ENCODE results near the gene PER1. TPM values are rescaled to one million over a fixed set of nuclear protein-coding genes. Genes with fewer than 3 reads are reported as not detected.

PER1 gene
- total RNA-seq, 3 donors from 2014 or later = 97.3 to 167 (median 115) TPM

- Histone ChIP-seq H3K9me3 (no peaks in the 10 kb centered on the region), H3K27ac (peak overlapping the region; percentile 58 to 61), H3K4me1 (peaks cover 19 to 41% of the 10 kb centered on the region in 2 donors), H3K27me3 (no peaks in the 10 kb centered on the region), H3K4me3 (peak overlapping the region; percentile 45 to 83 (median 66)), H3K36me3 (no peaks in the 10 kb centered on the region)
- no peak for DNase-seq (ENCODE audit: low spot score in 2 of 2)
- TF ChIP-seq POLR2AphosphoS5 (IDR thresholded peaks at IDR 0.05) = no peak
- TF ChIP-seq CTCF (IDR thresholded peaks at IDR 0.05) = peak in 1 of 3 donors; percentile 7
- intact Hi-C loops (cut with DNase I; ENCODE audit: low total_unique reads) = loop anchor here (1.0 kb wide), 1 partner anchor 67 kb away; no protein-coding TSS in a partner anchor
Measured at GRCh38 chr17:8121681-8122421, 30.4 kb downstream of the PER1 start.

DNA sequence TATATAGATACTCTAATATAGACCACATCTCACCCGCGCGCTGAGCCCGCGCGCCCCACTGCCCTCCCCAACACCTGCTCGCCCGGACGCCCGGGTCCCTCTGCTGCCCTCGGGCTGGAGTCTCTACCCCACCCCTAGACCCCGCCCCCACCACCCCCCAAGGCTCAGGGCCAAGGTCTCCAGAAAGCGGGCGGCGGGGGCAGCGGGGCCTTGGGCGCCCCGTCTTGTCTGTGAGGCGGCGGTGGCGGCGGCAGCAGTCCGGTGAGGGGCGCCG, 30.9 kb downstream of the PER1 start:
- Histone ChIP-seq H3K9me3 (no peaks in the 10 kb centered on the region), H3K4me3 (peak overlapping the region; percentile 45 to 83 (median 66)), H3K4me1 (peaks cover 19 to 40% of the 10 kb centered on the region in 2 donors), H3K27me3 (no peaks in the 10 kb centered on the region), H3K27ac (peak overlapping the region; percentile 58 to 61), H3K36me3 (no peaks in the 10 kb centered on the region)
- no peak for TF ChIP-seq POLR2A (IDR thresholded peaks at IDR 0.05)
- TF ChIP-seq POLR2AphosphoS5 (IDR thresholded peaks at IDR 0.05) = no peak
- no peak for TF ChIP-seq CTCF (IDR thresholded peaks at IDR 0.05)
- intact Hi-C loops (cut with DNase I; ENCODE audit: low total_unique reads) = no loop called here
- no peak for DNase-seq (ENCODE audit: low spot score in 2 of 2)

DNA sequence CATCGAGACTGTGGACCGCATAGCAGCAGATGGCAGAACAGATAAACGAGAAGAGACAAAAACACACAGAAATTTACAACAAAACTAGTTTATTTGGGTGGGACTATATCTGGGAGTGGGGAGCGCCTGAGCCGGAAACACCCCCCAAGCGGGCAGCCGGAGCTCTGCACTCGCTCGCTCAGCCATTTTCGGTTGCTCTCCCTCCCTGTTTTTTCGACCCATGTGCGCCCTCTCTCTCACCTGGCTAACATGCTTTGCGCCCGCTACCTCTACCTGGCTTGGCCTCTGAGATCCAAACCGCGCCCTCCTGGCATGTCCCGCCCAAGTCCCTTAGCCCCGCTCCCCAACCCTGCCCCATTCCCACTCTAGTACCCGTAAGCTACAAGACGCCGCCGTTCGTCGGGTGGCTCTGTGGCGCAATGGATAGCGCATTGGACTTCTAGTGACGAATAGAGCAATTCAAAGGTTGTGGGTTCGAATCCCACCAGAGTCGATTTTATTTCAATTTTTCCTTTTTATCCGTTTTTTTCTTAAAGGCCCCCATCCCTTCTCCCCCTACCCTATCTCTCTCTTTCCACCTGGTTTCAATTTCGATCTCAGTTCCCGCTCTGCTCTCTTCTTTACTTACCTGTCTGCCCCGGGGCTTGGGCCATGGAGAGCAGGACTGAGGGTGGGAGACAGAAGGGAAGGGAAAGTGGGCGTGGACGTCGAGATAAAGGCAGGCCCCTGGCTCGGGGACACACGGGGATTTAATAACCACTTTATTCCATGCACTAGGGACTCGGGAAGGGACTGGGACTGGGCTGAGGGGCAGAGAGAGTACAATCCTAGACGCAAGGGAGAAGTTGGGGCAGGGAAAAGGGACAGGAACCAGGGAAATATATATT, 31.4 kb downstream of the PER1 start:
- peak in 1 of 2 donors; percentile 69 for DNase-seq (ENCODE audit: low spot score in 2 of 2)
- Histone ChIP-seq H3K4me1 (peaks cover 19 to 40% of the 10 kb centered on the region in 2 donors), H3K9me3 (no peaks in the 10 kb centered on the region), H3K36me3 (no peaks in the 10 kb centered on the region), H3K27me3 (no peaks in the 10 kb centered on the region), H3K27ac (peak overlapping the region; percentile 58 to 80), H3K4me3 (peak overlapping the region; percentile 45 to 83 (median 66))
- intact Hi-C loops (cut with DNase I; ENCODE audit: low total_unique reads) = no loop called here
- TF ChIP-seq POLR2A (IDR thresholded peaks at IDR 0.05) = no peak
- peak; percentile 9 to 48 (median 26) for TF ChIP-seq CTCF (IDR thresholded peaks at IDR 0.05)
- TF ChIP-seq POLR2AphosphoS5 (IDR thresholded peaks at IDR 0.05) = peak in 1 of 3 donors; percentile 44

DNA sequence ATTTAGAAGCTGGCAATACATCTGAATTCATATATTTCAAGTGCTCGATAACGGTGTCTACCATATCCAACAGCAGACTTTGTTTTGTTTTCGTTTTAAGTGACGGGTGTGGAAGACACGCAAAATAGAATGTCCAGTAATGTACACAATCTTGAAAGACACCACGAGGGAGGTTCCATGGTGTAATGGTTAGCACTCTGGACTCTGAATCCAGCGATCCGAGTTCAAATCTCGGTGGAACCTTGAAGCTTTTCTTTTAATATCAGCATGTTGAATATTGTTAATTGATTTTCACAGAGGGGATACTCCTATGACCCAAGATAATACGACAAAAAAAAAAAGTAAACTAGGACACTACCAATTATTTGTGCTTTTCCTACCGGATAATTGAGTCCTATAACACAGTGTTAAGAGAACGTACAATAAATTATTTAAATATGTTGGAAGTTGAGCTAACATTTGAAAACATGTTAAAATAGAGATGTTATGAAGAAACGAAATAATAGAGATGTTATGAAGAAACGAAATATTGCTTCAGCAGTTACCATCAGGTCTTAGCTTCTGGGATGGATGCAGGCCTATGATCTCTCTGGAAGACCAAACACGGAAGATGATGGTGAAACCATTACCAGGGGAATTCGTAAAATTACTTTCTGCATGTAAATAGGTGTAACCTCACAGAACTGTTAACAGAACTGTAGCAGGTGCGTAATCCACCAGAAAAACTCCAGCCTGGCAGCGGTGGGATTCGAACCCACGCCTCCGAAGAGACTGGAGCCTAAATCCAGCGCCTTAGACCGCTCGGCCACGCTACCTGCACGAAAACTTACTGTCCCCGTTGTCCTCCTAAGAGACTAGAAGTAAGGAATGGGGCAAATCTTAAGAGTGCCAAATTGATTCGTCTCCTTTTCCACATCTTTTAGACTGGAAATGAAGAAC, 32.4 kb downstream of the PER1 start:
- peak; percentile 56 to 75 (median 70) for TF ChIP-seq POLR2AphosphoS5 (IDR thresholded peaks at IDR 0.05)
- TF ChIP-seq CTCF (IDR thresholded peaks at IDR 0.05) = peak in 1 of 3 donors; percentile 46
- no peak for TF ChIP-seq POLR2A (IDR thresholded peaks at IDR 0.05)
- intact Hi-C loops (cut with DNase I; ENCODE audit: low total_unique reads) = no loop called here
- peak; percentile 76 to 77 for DNase-seq (ENCODE audit: low spot score in 2 of 2)

More for the DNA sequence above, 32.4 kb downstream of the PER1 start:
- Histone ChIP-seq H3K27me3 (peaks cover 0 to under 1% of the 10 kb centered on the region in 2 donors), H3K36me3 (no peaks in the 10 kb centered on the region), H3K9me3 (no peaks in the 10 kb centered on the region), H3K4me3 (peak overlapping the region; percentile 45 to 83 (median 66)), H3K27ac (peak overlapping the region; percentile 92 to 94), H3K4me1 (peaks cover 12 to 32% of the 10 kb centered on the region in 2 donors)
